GM12865 (cell line): ENCODE results near the gene TAF4B.
A peak's percentile ranks its signal among the peaks of the same experiment; 100 is the strongest.
"Not testable (repeated sequence)": the region's sequence is repeated elsewhere in the genome, so short reads cannot be mapped to it uniquely, and the experiment has no call there.

Source experiments
- DNase-seq: peaks from one replicate; pipeline ENCODE4 v3.0.0; 2010; ENCODE audit warnings: low read depth
- H3K4me3 ChIP-seq: 2 replicates; pipeline ENCODE4 v1.5.1; 2011; ENCODE audit warnings: mild to moderate bottlenecking, low read depth, low read length, control low read depth
- TF ChIP-seq, protein P1 (sequence below): IDR thresholded peaks from 2 replicates; pipeline ENCODE4 v1.5.1; 2011; ENCODE audit warnings: low read length, control low read depth, low read depth, inconsistent platforms; ENCODE audit not compliant: insufficient read depth; ENCODE audit errors: missing control alignments

The TAF4B gene

GRCh38 chr18:26436176-26437051 lies 210.2 kb downstream of the TAF4B start:
- DNase-seq: no peak
- TF ChIP-seq, protein P1, sequence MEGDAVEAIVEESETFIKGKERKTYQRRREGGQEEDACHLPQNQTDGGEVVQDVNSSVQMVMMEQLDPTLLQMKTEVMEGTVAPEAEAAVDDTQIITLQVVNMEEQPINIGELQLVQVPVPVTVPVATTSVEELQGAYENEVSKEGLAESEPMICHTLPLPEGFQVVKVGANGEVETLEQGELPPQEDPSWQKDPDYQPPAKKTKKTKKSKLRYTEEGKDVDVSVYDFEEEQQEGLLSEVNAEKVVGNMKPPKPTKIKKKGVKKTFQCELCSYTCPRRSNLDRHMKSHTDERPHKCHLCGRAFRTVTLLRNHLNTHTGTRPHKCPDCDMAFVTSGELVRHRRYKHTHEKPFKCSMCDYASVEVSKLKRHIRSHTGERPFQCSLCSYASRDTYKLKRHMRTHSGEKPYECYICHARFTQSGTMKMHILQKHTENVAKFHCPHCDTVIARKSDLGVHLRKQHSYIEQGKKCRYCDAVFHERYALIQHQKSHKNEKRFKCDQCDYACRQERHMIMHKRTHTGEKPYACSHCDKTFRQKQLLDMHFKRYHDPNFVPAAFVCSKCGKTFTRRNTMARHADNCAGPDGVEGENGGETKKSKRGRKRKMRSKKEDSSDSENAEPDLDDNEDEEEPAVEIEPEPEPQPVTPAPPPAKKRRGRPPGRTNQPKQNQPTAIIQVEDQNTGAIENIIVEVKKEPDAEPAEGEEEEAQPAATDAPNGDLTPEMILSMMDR: no peak
- no peak overlapping the region for H3K4me3 ChIP-seq

DNA sequence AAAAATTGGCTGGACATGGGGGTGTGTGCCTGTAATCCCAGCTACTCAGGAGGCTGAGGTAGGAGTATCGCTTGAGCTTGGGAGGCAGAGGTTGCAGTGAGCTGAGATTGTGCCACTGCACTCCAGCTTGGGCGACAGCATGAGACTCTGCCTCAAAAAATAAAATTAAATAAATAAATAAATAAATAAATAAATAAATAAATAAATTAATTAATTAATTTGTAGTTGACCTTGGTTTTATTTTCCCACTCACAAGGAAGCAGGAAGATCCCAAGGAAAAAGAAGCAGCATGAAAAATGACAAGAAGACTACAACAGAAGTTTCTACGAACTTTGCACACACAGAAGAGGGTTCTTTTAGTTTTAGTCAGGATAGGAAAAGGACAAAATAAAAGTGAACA lies 211.4 kb downstream of the TAF4B start:
- not testable (repeated sequence) for DNase-seq, H3K4me3 ChIP-seq

DNA sequence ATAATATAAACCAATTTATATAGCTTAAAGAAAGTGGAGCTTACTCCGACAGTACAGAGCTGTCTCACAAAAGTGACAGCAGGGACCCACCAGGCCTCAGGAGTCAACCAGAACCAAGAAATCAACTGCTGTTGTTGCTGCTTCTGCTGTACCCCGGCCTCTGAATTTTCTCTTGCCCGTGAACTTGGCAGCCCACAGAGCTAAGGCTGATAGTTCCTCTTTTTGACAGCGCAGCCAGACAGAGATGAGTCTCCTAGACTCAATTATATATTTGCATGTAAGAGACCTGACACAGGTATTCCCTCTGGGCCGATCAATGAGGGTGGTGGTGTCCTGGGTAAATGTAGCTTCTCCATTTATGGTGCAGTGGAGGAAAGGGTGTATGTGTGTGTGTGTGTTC lies 212.7 kb downstream of the TAF4B start:
- TF ChIP-seq, protein P1: no peak
- peak; percentile 67 for DNase-seq
- no peak overlapping the region for H3K4me3 ChIP-seq

DNA sequence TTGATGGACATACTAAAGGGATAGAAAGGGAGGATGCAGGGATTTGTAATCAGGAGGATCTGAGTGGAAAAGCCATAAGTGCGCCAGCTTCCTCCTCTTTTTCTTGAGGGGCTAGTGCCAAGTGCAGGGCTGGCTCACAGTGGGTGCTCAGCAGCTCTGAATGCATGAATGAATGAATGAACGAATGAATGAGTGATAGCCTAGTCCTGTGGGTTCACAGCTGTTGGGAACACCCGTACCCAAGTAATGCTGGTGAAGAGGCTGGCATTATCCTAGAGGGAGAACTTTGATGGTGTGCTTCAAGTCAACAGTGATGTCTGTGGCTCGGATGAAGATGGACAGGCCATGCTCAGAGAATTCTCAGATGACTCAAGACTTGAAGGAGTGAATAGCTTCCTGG lies 213.3 kb downstream of the TAF4B start:
- DNase-seq: no peak
- H3K4me3 ChIP-seq: no peak overlapping the region
- TF ChIP-seq, protein P1: no peak

DNA sequence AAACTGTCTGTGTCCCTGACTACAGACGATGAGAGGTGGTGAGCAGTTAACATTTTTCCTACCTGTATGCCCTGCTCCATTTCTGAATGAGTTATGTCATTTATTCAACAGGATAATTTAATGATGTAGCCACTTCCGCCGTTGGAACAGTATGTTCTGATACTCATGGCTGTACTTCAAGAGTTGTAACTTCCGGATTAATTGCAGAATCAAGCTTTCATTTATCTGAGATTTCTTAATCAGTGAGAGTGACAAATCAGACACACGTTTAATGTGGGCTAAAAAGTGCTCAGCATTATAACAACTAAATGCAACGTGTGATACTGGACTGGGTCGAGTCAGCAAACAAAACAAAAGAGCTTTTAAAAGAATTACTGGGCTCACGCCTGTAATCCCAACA lies 214.4 kb downstream of the TAF4B start:
- H3K4me3 ChIP-seq: no peak overlapping the region
- DNase-seq: no peak
- TF ChIP-seq, protein P1: no peak
